ENCODE measurements around the gene PRKN. TPM values are rescaled to one million over a fixed set of nuclear protein-coding genes. Genes with fewer than 3 reads are reported as not detected.

The PRKN gene
- total RNA-seq, 1 experiment from 2014 or later: 2.0 TPM

GRCh38 chr6:161536224-161536630, 1191.3 kb downstream of the PRKN start:
- H4K20me1 ChIP-seq (ENCODE audit: control insufficient read depth, insufficient read depth, insufficient read length): no peaks in the 10 kb centered on the region
- no peak overlapping the region for H3K27ac Mint-ChIP-seq
- H4K8ac ChIP-seq (replicated peaks; ENCODE audit: insufficient read length, low read depth, low read length): no peak overlapping the region
- H3K4ac ChIP-seq (ENCODE audit: low read depth, low read length): no peak overlapping the region
- no peak overlapping the region for H2BK20ac ChIP-seq (ENCODE audit: low read depth, low read length, poor library complexity, severe bottlenecking)
- no peak overlapping the region for H3K18ac ChIP-seq (ENCODE audit: insufficient read length, low read depth, low read length)
- no CpG with 5 or more reads among the region's 3 CpGs for WGBS (ENCODE audit: extremely low coverage, insufficient read length, low lambda C conversion rate)
- no peaks in the 10 kb centered on the region; the same call in 1 of the 2 replicates for H3K27me3 Mint-ChIP-seq (ENCODE audit: low read depth)
- H3K4me3 Mint-ChIP-seq: no peak overlapping the region
- no peak overlapping the region for H3K9ac ChIP-seq (ENCODE audit: extremely low read depth, insufficient read length, low read length)
- H3K27me3 ChIP-seq (ENCODE audit: insufficient read depth, low read length): no peaks in the 10 kb centered on the region
- no peaks in the 10 kb centered on the region for H3K9me3 ChIP-seq (ENCODE audit: control insufficient read depth, low read depth, low read length)
- no peak overlapping the region for H4K5ac ChIP-seq (ENCODE audit: insufficient read length, low read depth, low read length)
- H3K23ac ChIP-seq (ENCODE audit: insufficient read length, low read depth, low read length): no peak overlapping the region
- no peak overlapping the region for H3T11ph ChIP-seq (ENCODE audit: low read length)
- H4K91ac ChIP-seq (ENCODE audit: insufficient read length, low read depth, low read length): no peak overlapping the region
- H3K9me3 Mint-ChIP-seq: no peaks in the 10 kb centered on the region; a peak in 2 of 5 replicates
- no peak overlapping the region for H2BK120ac ChIP-seq (ENCODE audit: low read depth, low read length, poor library complexity, severe bottlenecking)
- no peak for DNase-seq
- no peak overlapping the region for H2AFZ ChIP-seq (ENCODE audit: low read length)
- no peak overlapping the region for H2AK5ac ChIP-seq (ENCODE audit: insufficient read length, low read length)
- TF ChIP-seq CTCF (conservative IDR thresholded peaks at IDR 0.05): no peak
- H2BK5ac ChIP-seq (ENCODE audit: insufficient read length, low read length): no peak overlapping the region
- no peak overlapping the region for H3K27ac ChIP-seq (ENCODE audit: insufficient read length, low read depth, low read length)
- no peak overlapping the region for H3K4me2 ChIP-seq (ENCODE audit: insufficient read depth, insufficient read length, low read length)
- H2BK12ac ChIP-seq (ENCODE audit: insufficient read length, low read depth, low read length): no peak overlapping the region
- H3K79me2 ChIP-seq (ENCODE audit: insufficient read depth, low read length): no peaks in the 10 kb centered on the region
- no peaks in the 10 kb centered on the region for H3K79me1 ChIP-seq (ENCODE audit: insufficient read depth, low read depth, low read length, poor library complexity, severe bottlenecking)
- H2BK15ac ChIP-seq (ENCODE audit: low read depth, low read length): no peak overlapping the region
- H3K4me1 ChIP-seq (ENCODE audit: insufficient read depth, low read length): no peaks in the 10 kb centered on the region
- H3K14ac ChIP-seq (ENCODE audit: insufficient read depth, low read length): no peak overlapping the region
- peaks cover 3 to 5% of the 10 kb centered on the region in 2 experiments; a peak in 2 of 4 replicates for H3K4me1 Mint-ChIP-seq
- H3K36me3 Mint-ChIP-seq (ENCODE audit: insufficient read depth in 1 of 3, low read depth in 3 of 3): no peaks in the 10 kb centered on the region
- no peaks in the 10 kb centered on the region for H3K23me2 ChIP-seq (ENCODE audit: insufficient read length, low read depth, low read length, poor library complexity, severe bottlenecking)
- no peak overlapping the region for H3K56ac ChIP-seq (ENCODE audit: insufficient read length, low read depth, low read length)
